Loucy (cell line): ENCODE measurements around the gene MDM2.

Source experiments
- H2AFZ ChIP-seq: fragments of 200-600 bp; sonication (generic); 2 replicates; pipeline ENCODE4 v1.6.0; 2016; ENCODE audit warnings: antibody characterized with exemption, mild to moderate bottlenecking, low read length, moderate library complexity
- H3F3A ChIP-seq: fragments of 200-600 bp; 2 replicates; pipeline ENCODE4 v1.6.0; 2016; ENCODE audit warnings: antibody characterized with exemption, low read depth, mild to moderate bottlenecking
- H3K27me3 ChIP-seq: fragments of 200-600 bp; sonication (generic); 2 replicates; pipeline ENCODE4 v1.6.1; 2014; ENCODE audit warnings: low read length, mild to moderate bottlenecking; ENCODE audit not compliant: insufficient read depth, poor library complexity, severe bottlenecking
- H3K36me3 ChIP-seq: fragments of 200-600 bp; sonication (generic); 2 replicates; pipeline ENCODE4 v1.6.1; 2016; ENCODE audit warnings: low read length; ENCODE audit not compliant: insufficient read depth
- H3K4me1 ChIP-seq: fragments of 200-600 bp; sonication (generic); 2 replicates; pipeline ENCODE4 v1.5.1; 2014; ENCODE audit warnings: low read length, mild to moderate bottlenecking; ENCODE audit not compliant: insufficient read depth, poor library complexity, severe bottlenecking
- H3K4me2 ChIP-seq: fragments of 200-600 bp; sonication (generic); 2 replicates; pipeline ENCODE4 v1.6.0; 2014; ENCODE audit warnings: antibody characterized with exemption, low read length, low read depth, mild to moderate bottlenecking; ENCODE audit not compliant: poor library complexity, severe bottlenecking
- H3K4me3 ChIP-seq: fragments of 200-600 bp; sonication (generic); 2 replicates; pipeline ENCODE4 v1.5.1; 2014; ENCODE audit warnings: low read length, mild to moderate bottlenecking, mixed read lengths; ENCODE audit not compliant: poor library complexity, severe bottlenecking
- H3K79me2 ChIP-seq: fragments of 200-600 bp; sonication (generic); 2 replicates; pipeline ENCODE4 v1.6.1; 2014; ENCODE audit warnings: low read length; ENCODE audit not compliant: insufficient read depth
- H3K9ac ChIP-seq: fragments of 200-600 bp; sonication (generic); 2 replicates; pipeline ENCODE4 v1.6.0; 2014; ENCODE audit warnings: mild to moderate bottlenecking, low read depth, low read length, moderate library complexity; ENCODE audit not compliant: poor library complexity, severe bottlenecking
- H3K9me2 ChIP-seq: fragments of 200-600 bp; sonication (generic); replicated peaks from 2 replicates; pipeline ENCODE4 v1.6.1; 2016; ENCODE audit warnings: low read depth, low read length, mixed read lengths
- H3K9me3 ChIP-seq: fragments of 200-600 bp; sonication (generic); 2 replicates; pipeline ENCODE4 v1.6.1; 2014; ENCODE audit warnings: mild to moderate bottlenecking, antibody characterized with exemption, low read length, low read depth; ENCODE audit not compliant: insufficient read depth
- H4K20me1 ChIP-seq: fragments of 200-600 bp; sonication (generic); 2 replicates; pipeline ENCODE4 v1.6.0; 2014; ENCODE audit warnings: antibody characterized with exemption, low read length, mild to moderate bottlenecking; ENCODE audit not compliant: insufficient read depth, poor library complexity, severe bottlenecking
- CTCF ChIP-seq: fragments of 200-600 bp; sonication (generic); conservative IDR thresholded peaks from 2 replicates; pipeline ENCODE4 v1.5.1; 2014; ENCODE audit warnings: mild to moderate bottlenecking, antibody characterized with exemption, low read length
- EZH2phosphoT487 ChIP-seq: fragments of 200-600 bp; IDR thresholded peaks from 2 replicates; pipeline ENCODE4 v1.6.1; 2018; ENCODE audit warnings: antibody characterized with exemption, mild to moderate bottlenecking, moderate library complexity, borderline replicate concordance

MDM2 gene

DNA sequence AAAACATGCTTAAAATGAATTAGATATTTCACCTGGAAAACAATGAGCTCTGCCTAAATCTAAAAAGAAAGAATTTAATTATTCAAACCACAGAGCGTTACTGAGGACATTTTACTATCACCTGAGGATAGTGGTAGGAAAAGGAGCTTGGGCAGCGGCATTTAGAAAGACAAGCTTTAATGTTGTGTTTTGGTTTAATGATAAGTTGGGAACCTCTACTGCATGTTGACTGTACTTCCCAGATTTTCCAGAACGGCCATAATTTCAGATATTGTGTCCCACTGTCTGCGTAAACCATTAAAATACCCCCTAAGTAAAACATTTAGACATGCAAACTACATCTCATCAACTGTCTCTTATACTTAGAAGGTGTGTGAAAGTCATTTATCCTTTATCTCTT is 69.6 kb downstream of the MDM2 start:
- Histone ChIP-seq H3K27me3 (no peaks in the 10 kb centered on the region), H2AFZ (no peak overlapping the region), H3K36me3 (no peaks in the 10 kb centered on the region), H3K4me1 (no peaks in the 10 kb centered on the region), H3K9ac (no peak overlapping the region), H3F3A (no peaks in the 10 kb centered on the region), H3K9me3 (no peaks in the 10 kb centered on the region), H3K9me2 (no peaks in the 10 kb centered on the region), H3K4me2 (no peak overlapping the region), H3K4me3 (no peak overlapping the region), H4K20me1 (no peaks in the 10 kb centered on the region), H3K79me2 (no peaks in the 10 kb centered on the region)
- TF ChIP-seq CTCF: no peak
- TF ChIP-seq EZH2phosphoT487: no peak

DNA sequence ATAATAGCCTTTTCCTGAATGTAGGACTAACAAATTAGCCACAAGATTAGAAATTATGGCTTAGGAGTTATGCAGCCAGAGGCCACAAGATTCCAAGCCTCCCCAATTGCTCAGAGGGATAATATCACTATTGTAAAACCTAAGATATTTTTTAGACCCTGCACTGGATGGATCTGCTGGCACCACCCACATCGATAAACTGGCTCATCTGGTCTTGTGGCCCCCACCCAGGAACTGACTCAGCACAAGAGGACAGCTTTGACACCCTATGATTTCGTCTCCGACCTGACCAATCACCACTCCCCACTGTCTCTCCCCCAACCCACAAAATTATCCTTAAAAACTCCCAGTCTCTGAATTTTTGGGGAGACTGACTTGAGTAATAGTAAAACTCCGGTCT is 70.3 kb downstream of the MDM2 start:
- no peaks in the 10 kb centered on the region for H3K27me3 ChIP-seq
- TF ChIP-seq CTCF (no peak), EZH2phosphoT487 (no peak)
- H3K9ac ChIP-seq: no peak overlapping the region
- H3K4me2 ChIP-seq: no peak overlapping the region
- no peaks in the 10 kb centered on the region for H3F3A ChIP-seq
- no peaks in the 10 kb centered on the region for H3K4me1 ChIP-seq
- no peak overlapping the region for H3K4me3 ChIP-seq
- no peaks in the 10 kb centered on the region for H4K20me1 ChIP-seq
- no peaks in the 10 kb centered on the region for H3K79me2 ChIP-seq
- no peaks in the 10 kb centered on the region for H3K36me3 ChIP-seq
- H3K9me3 ChIP-seq: no peaks in the 10 kb centered on the region
- H3K9me2 ChIP-seq: no peaks in the 10 kb centered on the region
- H2AFZ ChIP-seq: no peak overlapping the region

DNA sequence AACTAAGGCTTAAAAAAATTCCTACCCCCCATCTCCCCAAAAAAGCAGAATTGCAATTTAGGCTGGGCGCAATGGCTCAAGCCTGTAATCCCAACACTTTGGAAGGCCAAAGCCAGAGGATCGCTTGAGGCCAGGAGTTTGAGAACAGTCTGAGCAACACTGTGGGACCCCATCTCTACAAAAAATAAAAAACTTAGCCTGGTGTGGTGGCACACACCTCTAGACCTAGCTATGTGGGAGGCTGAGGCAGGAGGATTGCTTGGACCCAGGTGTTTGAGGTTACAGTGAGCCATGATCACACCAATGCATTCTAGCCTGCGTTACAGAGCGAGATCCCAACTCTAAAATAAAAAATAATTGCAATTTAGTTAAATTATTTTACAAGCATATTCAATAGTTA is 70.9 kb downstream of the MDM2 start:
- Histone ChIP-seq H3K4me2 (no peak overlapping the region), H3K79me2 (no peaks in the 10 kb centered on the region), H3K36me3 (no peaks in the 10 kb centered on the region), H3K9ac (no peak overlapping the region), H3F3A (no peaks in the 10 kb centered on the region), H2AFZ (no peak overlapping the region), H3K9me2 (no peaks in the 10 kb centered on the region), H4K20me1 (no peaks in the 10 kb centered on the region), H3K9me3 (no peaks in the 10 kb centered on the region), H3K27me3 (no peaks in the 10 kb centered on the region), H3K4me1 (no peaks in the 10 kb centered on the region), H3K4me3 (no peak overlapping the region)
- no peak for TF ChIP-seq EZH2phosphoT487
- no peak for TF ChIP-seq CTCF
